ELF-1 (cell line): ENCODE data around the gene FCHSD2.
"Not testable (repeated sequence)": the region's sequence is repeated elsewhere in the genome, so short reads cannot be mapped to it uniquely, and the experiment has no call there.

Experiments
- DNase-seq: peaks from one replicate; pipeline ENCODE4 v3.0.0-alpha.2; 2016; ENCODE audit warnings: low read depth, low spot score

The FCHSD2 gene

GRCh38 chr11:73012121-73012863 lies 129.8 kb downstream of the FCHSD2 start:
- no peak for DNase-seq

GRCh38 chr11:73011126-73011817 lies 130.8 kb downstream of the FCHSD2 start:
- DNase-seq = no peak

GRCh38 chr11:73009972-73010371 lies 132.1 kb downstream of the FCHSD2 start:
- no peak for DNase-seq

GRCh38 chr11:73004088-73004487 lies 138.0 kb downstream of the FCHSD2 start:
- no peak for DNase-seq

GRCh38 chr11:73003088-73003487 lies 139.0 kb downstream of the FCHSD2 start:
- DNase-seq = no peak

- DNase-seq = no peak
Measured at GRCh38 chr11:73002214-73002613, 139.9 kb downstream of the FCHSD2 start.

GRCh38 chr11:73001615-73002014 lies 140.5 kb downstream of the FCHSD2 start:
- DNase-seq = no peak

GRCh38 chr11:72998676-72999075 lies 143.4 kb downstream of the FCHSD2 start:
- no peak for DNase-seq

- DNase-seq = no peak
Measured at GRCh38 chr11:72996959-72997358, 145.2 kb downstream of the FCHSD2 start.

- no peak for DNase-seq
Measured at GRCh38 chr11:72989727-72990126, 152.4 kb downstream of the FCHSD2 start.

- DNase-seq = no peak
Measured at GRCh38 chr11:72988821-72989220, 153.3 kb downstream of the FCHSD2 start.

GRCh38 chr11:72985645-72986044 lies 156.5 kb downstream of the FCHSD2 start:
- no peak for DNase-seq

GRCh38 chr11:72984453-72985077 lies 157.6 kb downstream of the FCHSD2 start:
- peak; percentile 21 for DNase-seq

GRCh38 chr11:72983560-72983959 lies 158.6 kb downstream of the FCHSD2 start:
- no peak for DNase-seq

GRCh38 chr11:72981971-72982685 lies 160.0 kb downstream of the FCHSD2 start:
- no peak for DNase-seq

- DNase-seq = no peak
Measured at GRCh38 chr11:72981080-72981479, 161.0 kb downstream of the FCHSD2 start.

- DNase-seq = not testable (repeated sequence)
Measured at GRCh38 chr11:72977782-72978181, 164.3 kb downstream of the FCHSD2 start.

GRCh38 chr11:72976522-72976892 lies 165.6 kb downstream of the FCHSD2 start:
- DNase-seq = not testable (repeated sequence)

GRCh38 chr11:72975778-72976521 lies 166.2 kb downstream of the FCHSD2 start:
- DNase-seq = no peak

GRCh38 chr11:72974487-72975205 lies 167.5 kb downstream of the FCHSD2 start:
- no peak for DNase-seq
